ENCODE measurements around the gene ITGAL. TPM values are rescaled to one million over a fixed set of nuclear protein-coding genes. Genes with fewer than 3 reads are reported as not detected.
"Not testable (repeated sequence)": the region's sequence is repeated elsewhere in the genome, so short reads cannot be mapped to it uniquely, and the experiment has no call there.

The ITGAL gene
- total RNA-seq, 1 donor from 2014 or later, result 8.9 TPM

GRCh38 chr16:30457743-30458560 is 14.6 kb upstream of the ITGAL start:
- DNase-seq (ENCODE audit: low spot score), result no peak

- no peak for DNase-seq (ENCODE audit: low spot score)
Observed at GRCh38 chr16:30458561-30459394, 13.8 kb upstream of the ITGAL start.

- no peak for DNase-seq (ENCODE audit: low spot score)
Observed at GRCh38 chr16:30459456-30459855, 13.1 kb upstream of the ITGAL start.

GRCh38 chr16:30461426-30461825 is 11.1 kb upstream of the ITGAL start:
- not testable (repeated sequence) for DNase-seq (ENCODE audit: low spot score)

- no peak for DNase-seq (ENCODE audit: low spot score)
Observed at GRCh38 chr16:30464078-30464477, 8.5 kb upstream of the ITGAL start.

- DNase-seq (ENCODE audit: low spot score), result no peak
Observed at GRCh38 chr16:30470170-30470512, 2.4 kb upstream of the ITGAL start.

GRCh38 chr16:30470632-30470995 is 1.9 kb upstream of the ITGAL start:
- no peak for DNase-seq (ENCODE audit: low spot score)

GRCh38 chr16:30473231-30474073 is 910 bp downstream of the ITGAL start:
- no peak for DNase-seq (ENCODE audit: low spot score)

- DNase-seq (ENCODE audit: low spot score), result no peak
Observed at GRCh38 chr16:30474074-30474452, 1.5 kb downstream of the ITGAL start.

- DNase-seq (ENCODE audit: low spot score), result no peak
Observed at GRCh38 chr16:30474684-30475083, 2.1 kb downstream of the ITGAL start.

GRCh38 chr16:30476991-30477390 is 4.4 kb downstream of the ITGAL start:
- no peak for DNase-seq (ENCODE audit: low spot score)

- not testable (repeated sequence) for DNase-seq (ENCODE audit: low spot score)
Observed at GRCh38 chr16:30477773-30478172, 5.2 kb downstream of the ITGAL start.

GRCh38 chr16:30478766-30479478 is 6.4 kb downstream of the ITGAL start:
- DNase-seq (ENCODE audit: low spot score), result no peak

- no peak for DNase-seq (ENCODE audit: low spot score)
Observed at GRCh38 chr16:30481381-30481780, 8.8 kb downstream of the ITGAL start.

GRCh38 chr16:30482366-30482765 is 9.8 kb downstream of the ITGAL start:
- no peak for DNase-seq (ENCODE audit: low spot score)

- no peak for DNase-seq (ENCODE audit: low spot score)
Observed at GRCh38 chr16:30484887-30485286, 12.3 kb downstream of the ITGAL start.

- no peak for DNase-seq (ENCODE audit: low spot score)
Observed at GRCh38 chr16:30485818-30486436, 13.4 kb downstream of the ITGAL start.

- DNase-seq (ENCODE audit: low spot score), result no peak
Observed at GRCh38 chr16:30488764-30489605, 16.4 kb downstream of the ITGAL start.

GRCh38 chr16:30490210-30490609 is 17.7 kb downstream of the ITGAL start:
- DNase-seq (ENCODE audit: low spot score), result peak; percentile 56

GRCh38 chr16:30491229-30491628 is 18.7 kb downstream of the ITGAL start:
- DNase-seq (ENCODE audit: low spot score), result no peak

Data from ureter (tissue), 1 donor.